HG03196 (cell line): ENCODE measurements around the gene ODAD3.
"Not testable (repeated sequence)": the region's sequence is repeated elsewhere in the genome, so short reads cannot be mapped to it uniquely, and the experiment has no call there.

ENCODE experiments used
- ATAC-seq: cut with Tn5 transposase; IDR thresholded peaks from one replicate; pipeline ENCODE4 v1.9.1; 2021; ENCODE audit not compliant: unreplicated experiment

Gene ODAD3

DNA sequence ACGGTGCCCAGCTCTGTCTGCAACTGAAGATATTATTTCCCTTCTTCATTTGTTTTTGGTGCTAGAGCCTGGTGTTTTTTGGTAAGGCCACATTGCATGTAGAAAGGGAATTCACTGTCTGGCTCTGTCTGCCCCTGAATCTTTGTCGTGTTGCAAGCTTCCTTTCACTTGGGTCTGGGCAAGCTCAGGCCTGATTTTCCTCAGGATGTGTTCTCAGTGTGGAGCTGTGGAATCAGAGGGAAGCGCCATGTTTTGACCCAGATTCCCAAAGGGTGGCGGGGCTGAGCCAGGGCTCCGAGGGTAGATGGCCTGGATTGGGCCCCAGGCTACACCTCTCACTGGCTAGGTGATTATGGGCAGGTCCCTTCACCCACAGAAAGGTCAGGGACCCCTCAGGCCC, 9.1 kb upstream of the ODAD3 start:
- ATAC-seq, result no peak

- no peak for ATAC-seq
Observed at GRCh38 chr19:11437955-11438354, 3.0 kb upstream of the ODAD3 start.

DNA sequence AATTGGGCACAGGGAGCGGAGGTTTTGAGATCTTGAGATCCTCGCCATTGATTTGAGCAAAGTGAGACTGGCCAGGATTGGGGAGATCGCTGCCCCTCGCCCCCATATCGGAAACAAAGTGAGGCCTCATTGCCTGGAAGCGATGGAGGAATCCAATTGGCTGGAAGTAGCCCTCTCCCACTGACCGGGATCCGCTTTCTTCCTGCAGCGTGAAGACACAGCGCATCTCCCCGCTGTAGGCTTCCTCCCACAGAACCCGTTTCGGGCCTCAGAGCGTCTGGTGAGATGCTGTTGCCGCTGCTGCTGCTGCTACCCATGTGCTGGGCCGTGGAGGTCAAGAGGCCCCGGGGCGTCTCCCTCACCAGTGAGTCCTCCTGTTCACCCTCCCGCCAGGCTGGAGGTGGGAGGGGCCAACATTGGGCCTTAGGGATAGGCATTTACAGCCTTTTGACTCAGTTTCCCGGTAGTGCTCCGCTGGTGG, 952 bp upstream of the ODAD3 start:
- ATAC-seq, result no peak

DNA sequence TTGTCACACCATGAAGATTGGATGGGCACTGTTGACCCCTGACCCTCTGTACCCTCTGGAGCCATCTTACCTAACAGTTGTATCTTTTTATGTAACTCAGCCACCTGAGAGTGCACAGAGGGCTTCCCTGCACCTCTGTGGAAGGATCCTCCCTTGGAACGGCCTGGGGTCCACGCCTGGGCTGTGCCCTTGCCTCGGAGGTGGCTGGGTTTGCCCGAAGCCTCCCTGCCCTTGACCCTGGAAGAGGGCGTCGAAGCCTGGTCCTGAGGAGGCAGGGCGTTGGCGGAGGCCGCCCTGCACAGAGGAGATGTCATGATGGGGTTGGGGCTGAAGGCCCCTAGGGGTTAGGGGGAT, 241 bp downstream of the ODAD3 start:
- no peak for ATAC-seq

DNA sequence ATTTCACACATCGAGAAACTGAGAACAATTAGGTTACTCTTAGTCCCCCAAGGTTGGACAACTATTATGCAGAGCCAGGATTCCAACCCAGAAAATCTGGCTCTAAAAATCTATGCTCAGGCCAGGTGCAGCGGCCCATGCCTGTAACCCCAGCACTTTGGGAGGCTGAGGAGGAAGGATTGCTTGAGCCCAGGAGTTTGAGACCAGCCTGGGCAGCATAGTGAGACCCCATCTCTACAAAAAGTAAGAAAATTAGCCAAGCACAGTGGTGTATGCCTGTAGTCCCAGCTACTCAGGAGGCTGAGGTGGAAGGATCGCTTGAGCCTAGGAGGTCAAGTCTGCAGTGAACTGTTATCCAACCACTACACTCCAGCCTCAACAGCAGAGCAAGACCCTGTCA, 1.4 kb downstream of the ODAD3 start:
- not testable (repeated sequence) for ATAC-seq

- ATAC-seq, result no peak
Observed at GRCh38 chr19:11426656-11427055, 8.3 kb downstream of the ODAD3 start.

- ATAC-seq, result no peak
Observed at GRCh38 chr19:11425719-11426457, 9.0 kb downstream of the ODAD3 start.

DNA sequence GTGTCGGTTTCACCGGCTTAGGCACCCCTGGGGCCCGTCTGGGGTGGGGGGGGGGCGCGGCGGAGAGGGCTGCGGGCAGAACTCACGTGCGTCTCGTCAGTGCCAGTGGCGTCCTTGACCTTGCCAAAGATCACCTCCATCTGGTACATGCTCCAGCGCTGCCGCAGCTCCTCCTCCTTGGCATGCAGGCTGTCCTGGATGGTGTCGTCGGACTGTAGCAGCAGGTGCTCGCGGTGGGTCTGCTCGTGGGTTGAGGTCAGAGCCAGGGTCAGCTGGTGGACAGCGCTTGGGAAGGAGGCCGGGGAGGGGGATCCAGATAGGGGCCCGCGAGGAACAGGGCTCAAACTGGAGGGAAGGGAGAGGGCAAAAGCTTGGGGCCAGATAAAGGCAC, 11.1 kb downstream of the ODAD3 start:
- no peak for ATAC-seq

- ATAC-seq, result no peak
Observed at GRCh38 chr19:11423164-11423790, 11.6 kb downstream of the ODAD3 start.

GRCh38 chr19:11422163-11423065, 12.5 kb downstream of the ODAD3 start:
- peak; percentile 63 for ATAC-seq

- ATAC-seq, result peak; percentile 26
Observed at GRCh38 chr19:11421371-11422098, 13.4 kb downstream of the ODAD3 start.

DNA sequence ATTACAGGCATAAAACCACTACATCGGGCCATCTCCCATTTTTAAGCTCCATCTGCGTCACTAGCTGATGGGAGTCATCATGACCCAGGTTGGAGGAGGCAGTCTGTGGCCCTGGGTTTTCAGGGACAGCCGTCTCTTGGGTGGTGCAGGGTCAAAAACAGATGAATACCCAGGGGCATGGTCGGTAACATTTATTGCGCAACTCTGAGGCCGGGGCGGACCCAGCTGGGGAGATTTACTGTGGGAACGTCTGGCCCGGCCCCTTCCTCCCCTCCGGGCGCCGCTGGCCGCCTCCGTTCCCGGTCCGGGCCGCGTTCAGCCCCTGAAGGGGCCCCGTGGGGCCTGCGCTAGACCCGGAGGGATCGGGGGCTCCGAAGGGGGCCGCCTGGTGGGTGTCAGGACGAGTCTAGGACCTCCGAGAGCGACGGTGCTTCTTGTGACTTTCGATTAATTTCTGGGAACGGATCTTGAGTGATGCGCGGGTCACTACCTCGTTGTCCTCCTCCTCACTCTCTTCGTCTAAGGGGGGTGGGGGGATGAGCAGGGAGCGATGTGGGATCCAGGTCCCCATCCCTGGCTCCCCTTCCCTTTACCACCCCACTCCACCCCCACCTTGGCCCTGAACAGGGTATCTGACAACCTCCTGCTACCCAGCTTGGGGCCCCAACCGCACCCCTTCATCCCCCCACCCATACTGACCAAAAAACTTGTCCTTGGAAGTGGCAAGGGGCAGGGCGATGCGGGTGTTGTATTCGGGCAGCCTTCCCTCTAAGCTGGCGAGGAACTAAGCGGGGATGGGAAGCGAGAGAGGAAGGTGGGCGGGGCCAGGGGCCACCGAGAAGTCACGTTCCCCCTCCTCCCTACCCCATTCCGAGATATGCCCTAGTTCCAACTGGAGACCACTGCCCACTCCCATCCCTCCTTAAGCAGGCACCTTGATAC, 14.2 kb downstream of the ODAD3 start:
- peak; percentile 10 for ATAC-seq

GRCh38 chr19:11418549-11419506, 16.1 kb downstream of the ODAD3 start, which contains the start of gene RGL3:
RGL3 (minus strand) TSS chr19:11419314; CDS start chr19:11419278, 36 bp downstream.
- ATAC-seq, result no peak

- no peak for ATAC-seq
Observed at GRCh38 chr19:11418094-11418548, 16.8 kb downstream of the ODAD3 start.

DNA sequence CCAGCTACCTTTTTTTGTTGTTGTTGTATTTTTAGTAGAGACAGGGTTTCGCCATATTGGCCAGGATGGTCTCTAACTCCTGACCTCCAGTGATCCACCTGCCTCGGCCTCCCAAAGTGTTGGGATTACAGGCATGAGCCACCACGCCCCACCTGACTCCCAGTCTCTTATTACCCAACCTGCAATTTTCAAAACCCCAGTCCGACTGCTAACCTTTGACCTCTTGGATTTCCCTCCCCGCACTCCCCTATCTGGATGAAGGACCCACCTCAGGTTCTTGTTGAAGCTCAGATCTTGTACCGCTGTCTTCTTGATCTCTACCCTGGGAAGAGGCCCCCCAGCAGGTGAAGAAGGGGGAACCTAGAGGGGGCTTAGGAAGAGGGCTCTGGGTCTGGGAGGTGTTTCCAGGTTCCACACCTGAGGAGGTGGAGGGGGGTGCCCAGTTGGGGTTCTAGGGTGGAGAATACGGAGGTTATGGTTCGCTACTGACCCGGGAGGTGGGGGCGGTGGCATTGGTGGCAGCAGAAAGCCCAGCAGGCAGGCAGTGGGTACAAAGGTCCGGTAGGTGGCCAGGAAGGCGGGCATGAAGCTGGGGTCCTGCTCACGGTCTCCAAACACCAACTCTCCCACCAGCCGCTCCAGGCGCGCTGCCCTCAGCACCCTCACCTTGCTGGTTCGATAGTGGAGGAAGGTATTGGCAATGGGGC, 18.4 kb downstream of the ODAD3 start:
- no peak for ATAC-seq

- no peak for ATAC-seq
Observed at GRCh38 chr19:11414544-11414943, 20.4 kb downstream of the ODAD3 start.

DNA sequence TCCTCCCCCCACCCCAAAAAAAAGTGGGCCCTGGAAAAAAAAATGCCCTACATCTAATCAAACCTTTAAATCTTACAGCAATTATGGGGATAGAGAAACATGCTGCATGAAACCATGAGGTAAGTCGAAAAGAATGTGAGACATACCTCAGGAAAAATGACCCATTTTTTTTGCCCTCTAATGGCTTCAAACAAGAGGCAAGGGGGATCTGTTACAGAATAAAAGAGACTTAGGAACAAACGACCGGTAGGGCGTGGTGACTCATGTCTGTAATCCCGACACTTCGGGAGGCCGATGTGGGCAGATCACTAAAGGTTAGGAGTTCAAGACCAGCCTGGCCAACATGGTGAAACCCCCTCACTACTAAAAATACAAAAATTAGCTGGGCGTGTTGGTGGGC, 24.2 kb downstream of the ODAD3 start:
- ATAC-seq, result no peak

GRCh38 chr19:11408591-11408990, 26.3 kb downstream of the ODAD3 start:
- no peak for ATAC-seq
